Neural cell (in vitro differentiated cells): Measurements from ENCODE around the gene NHEJ1.

Experiments
- EZH2 ChIP-seq: fragments of 200-600, 300-800 bp; shearing (Covaris generic), sonication (generic); IDR thresholded peaks from 2 replicates; pipeline ENCODE4 v1.6.1; 2014; ENCODE audit warnings: antibody characterized with exemption, low read length, borderline replicate concordance, mild to moderate bottlenecking; ENCODE audit not compliant: insufficient read depth, poor library complexity, severe bottlenecking
- POLR2AphosphoS5 ChIP-seq: IDR thresholded peaks from 2 replicates; pipeline ENCODE4 v1.6.1; 2012
- TF ChIP-seq, protein P1 (sequence below): fragments of 450-650 bp; IDR thresholded peaks from 2 replicates; pipeline ENCODE4 v1.5.1; 2014; ENCODE audit warnings: antibody characterized with exemption, mild to moderate bottlenecking, moderate library complexity; ENCODE audit not compliant: poor library complexity, severe bottlenecking
- TF ChIP-seq, protein P2 (sequence below): IDR thresholded peaks from 2 replicates; pipeline ENCODE4 v1.6.1; 2012; ENCODE audit warnings: borderline replicate concordance

DNA sequence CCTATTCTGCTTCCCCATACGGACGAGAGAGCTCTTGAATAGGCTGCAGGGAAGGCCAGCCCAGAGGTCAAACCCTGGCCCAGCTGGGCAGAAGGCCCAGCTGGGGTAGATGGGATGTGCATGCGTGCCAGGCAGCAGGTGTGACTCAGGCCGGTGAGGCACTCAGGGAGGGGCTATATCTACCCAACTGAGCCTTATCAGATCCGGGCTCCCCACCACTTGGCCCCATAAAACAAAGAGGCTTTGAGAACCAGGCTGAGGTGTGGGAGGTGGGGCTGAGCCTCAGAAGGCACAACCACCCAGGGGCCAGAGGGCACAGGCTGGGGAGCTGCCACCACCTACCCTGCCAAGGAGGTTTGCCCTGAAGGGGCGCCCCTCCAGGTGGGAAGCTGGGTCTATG lies 111.3 kb downstream of the NHEJ1 start:
- TF ChIP-seq POLR2AphosphoS5 (no peak), EZH2 (no peak)
- TF ChIP-seq, protein P1, sequence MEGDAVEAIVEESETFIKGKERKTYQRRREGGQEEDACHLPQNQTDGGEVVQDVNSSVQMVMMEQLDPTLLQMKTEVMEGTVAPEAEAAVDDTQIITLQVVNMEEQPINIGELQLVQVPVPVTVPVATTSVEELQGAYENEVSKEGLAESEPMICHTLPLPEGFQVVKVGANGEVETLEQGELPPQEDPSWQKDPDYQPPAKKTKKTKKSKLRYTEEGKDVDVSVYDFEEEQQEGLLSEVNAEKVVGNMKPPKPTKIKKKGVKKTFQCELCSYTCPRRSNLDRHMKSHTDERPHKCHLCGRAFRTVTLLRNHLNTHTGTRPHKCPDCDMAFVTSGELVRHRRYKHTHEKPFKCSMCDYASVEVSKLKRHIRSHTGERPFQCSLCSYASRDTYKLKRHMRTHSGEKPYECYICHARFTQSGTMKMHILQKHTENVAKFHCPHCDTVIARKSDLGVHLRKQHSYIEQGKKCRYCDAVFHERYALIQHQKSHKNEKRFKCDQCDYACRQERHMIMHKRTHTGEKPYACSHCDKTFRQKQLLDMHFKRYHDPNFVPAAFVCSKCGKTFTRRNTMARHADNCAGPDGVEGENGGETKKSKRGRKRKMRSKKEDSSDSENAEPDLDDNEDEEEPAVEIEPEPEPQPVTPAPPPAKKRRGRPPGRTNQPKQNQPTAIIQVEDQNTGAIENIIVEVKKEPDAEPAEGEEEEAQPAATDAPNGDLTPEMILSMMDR = no peak
- TF ChIP-seq, protein P2, sequence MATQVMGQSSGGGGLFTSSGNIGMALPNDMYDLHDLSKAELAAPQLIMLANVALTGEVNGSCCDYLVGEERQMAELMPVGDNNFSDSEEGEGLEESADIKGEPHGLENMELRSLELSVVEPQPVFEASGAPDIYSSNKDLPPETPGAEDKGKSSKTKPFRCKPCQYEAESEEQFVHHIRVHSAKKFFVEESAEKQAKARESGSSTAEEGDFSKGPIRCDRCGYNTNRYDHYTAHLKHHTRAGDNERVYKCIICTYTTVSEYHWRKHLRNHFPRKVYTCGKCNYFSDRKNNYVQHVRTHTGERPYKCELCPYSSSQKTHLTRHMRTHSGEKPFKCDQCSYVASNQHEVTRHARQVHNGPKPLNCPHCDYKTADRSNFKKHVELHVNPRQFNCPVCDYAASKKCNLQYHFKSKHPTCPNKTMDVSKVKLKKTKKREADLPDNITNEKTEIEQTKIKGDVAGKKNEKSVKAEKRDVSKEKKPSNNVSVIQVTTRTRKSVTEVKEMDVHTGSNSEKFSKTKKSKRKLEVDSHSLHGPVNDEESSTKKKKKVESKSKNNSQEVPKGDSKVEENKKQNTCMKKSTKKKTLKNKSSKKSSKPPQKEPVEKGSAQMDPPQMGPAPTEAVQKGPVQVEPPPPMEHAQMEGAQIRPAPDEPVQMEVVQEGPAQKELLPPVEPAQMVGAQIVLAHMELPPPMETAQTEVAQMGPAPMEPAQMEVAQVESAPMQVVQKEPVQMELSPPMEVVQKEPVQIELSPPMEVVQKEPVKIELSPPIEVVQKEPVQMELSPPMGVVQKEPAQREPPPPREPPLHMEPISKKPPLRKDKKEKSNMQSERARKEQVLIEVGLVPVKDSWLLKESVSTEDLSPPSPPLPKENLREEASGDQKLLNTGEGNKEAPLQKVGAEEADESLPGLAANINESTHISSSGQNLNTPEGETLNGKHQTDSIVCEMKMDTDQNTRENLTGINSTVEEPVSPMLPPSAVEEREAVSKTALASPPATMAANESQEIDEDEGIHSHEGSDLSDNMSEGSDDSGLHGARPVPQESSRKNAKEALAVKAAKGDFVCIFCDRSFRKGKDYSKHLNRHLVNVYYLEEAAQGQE = no peak
